GM18526 (cell line): ENCODE measurements around the gene ZNF618.

Experiments used
- POLR2A ChIP-seq: IDR thresholded peaks from 3 replicates; pipeline ENCODE4 v1.6.1; 2011; ENCODE audit not compliant: insufficient read length; ENCODE audit errors: extremely low read depth

ZNF618 gene

GRCh38 chr9:113915817-113916434 is 39.8 kb downstream of the ZNF618 start:
- no peak for TF ChIP-seq POLR2A

- no peak for TF ChIP-seq POLR2A
These were observed 40.8 kb downstream of the ZNF618 start for GRCh38 chr9:113916931-113917330.

DNA sequence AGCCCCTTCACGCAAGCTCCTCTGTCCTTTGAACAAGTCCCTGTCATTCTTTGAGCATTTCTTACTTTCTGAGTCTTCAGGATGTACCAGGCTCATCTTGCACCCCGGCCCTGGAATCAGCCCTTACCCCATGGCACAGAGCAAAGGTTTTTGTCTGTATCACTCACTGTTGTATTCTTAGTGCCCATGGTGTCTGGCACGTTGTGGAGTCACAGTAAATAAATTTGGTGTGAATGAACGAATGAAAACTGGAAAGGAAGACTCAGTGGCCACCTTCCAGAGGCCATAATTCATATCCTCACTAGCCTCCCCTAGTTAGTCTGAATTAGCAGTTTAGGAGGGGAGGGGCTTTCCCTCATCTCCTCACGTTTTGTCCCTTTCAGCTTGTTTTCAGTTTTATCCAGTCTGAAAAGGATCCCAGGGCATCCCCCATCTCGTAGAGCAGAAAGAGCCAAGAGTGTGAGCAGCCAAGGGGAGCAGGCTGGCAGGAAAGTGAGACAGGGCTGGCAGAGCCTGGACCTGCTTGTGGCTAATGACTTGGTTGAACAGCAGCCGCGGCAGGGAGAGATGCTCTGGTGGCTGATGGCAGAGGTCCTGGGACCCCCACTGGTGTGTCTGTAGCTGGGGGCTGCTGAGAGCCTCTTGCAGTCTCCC is 42.7 kb downstream of the ZNF618 start:
- TF ChIP-seq POLR2A: no peak

GRCh38 chr9:113919382-113919781 is 43.3 kb downstream of the ZNF618 start:
- no peak for TF ChIP-seq POLR2A

DNA sequence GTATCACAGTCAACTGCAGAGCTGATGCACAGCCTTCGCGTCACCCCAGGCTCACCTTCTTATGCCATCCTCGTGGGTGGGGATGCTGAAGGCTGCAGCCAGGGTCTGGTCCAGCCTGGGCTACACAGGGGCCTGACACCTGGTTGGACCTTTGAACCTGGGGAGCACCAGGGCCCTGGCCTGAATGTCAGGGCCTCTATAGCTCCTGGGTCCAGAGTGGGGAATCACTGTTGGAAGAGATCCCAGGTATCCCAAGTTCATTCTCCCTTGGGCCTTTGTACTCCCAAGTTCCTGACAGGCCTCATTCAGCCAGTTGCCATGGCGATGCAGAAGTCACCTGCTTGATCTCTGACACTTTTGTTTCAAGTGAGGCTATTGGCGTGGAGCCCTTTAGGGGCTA is 43.8 kb downstream of the ZNF618 start:
- TF ChIP-seq POLR2A: no peak

DNA sequence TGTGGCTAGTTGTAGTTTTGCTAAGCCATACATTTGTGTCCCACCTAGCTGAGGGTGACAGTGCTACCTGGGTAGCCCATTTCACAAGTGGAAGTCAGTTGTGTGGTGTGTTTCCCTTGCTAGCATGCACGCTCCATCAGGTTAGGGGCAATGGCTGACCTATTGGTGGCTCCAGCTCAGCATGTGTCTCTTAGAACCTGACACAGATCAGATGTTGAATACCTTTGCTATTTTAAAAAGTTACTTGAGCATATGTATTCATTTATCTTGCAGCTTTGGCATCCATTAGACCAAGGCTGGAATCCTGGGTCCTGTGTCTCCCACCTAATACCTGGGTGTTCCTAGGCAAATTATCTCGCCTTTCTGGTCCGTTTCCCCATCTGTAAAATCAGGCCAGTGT is 44.8 kb downstream of the ZNF618 start:
- TF ChIP-seq POLR2A: no peak

DNA sequence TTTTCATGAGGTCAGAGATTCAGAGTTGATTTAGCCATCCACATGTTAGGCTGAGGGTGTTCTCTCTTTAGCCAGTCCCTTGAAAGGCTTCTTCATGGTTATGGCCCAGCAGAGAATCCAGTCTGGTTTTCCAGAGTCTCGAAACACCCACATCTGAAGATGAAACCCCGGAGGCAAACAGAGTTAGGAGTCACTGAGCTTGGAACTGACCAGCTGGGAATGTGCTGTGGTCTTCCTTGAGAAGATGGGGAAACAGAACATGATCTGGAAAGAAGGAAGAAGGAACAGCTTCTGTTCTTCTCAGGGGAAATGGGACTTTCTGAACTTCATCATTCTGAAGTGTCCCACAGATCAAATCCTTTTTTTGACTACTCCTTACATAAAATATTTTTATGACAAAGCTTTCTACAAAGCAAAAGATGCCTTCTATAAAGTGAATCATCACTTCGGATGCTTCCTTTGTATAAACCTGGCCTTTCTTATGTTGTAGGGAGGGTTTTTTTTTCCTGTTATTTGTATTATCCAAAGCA is 45.4 kb downstream of the ZNF618 start:
- TF ChIP-seq POLR2A: no peak

DNA sequence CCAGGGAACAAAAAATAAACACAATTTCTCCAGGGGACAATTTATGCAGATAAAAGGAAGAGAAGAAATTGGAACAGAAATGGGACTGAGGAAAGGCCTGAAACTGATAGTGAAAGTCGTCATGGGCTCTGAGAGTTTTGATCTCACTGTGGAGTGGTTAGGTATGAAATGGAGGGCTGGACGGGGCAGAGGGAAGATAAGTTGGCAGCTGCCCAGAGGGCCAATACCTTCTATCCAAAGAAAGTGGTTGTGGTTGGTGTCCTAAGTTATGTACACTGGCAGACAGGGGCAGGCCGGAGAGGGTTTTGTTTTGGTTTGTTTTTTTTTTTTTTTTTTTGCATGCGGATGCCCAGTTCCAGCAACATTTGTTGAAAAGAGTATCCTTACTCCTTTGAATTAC is 46.1 kb downstream of the ZNF618 start:
- TF ChIP-seq POLR2A: no peak

- no peak for TF ChIP-seq POLR2A
These were observed 50.1 kb downstream of the ZNF618 start for GRCh38 chr9:113926211-113926610.

DNA sequence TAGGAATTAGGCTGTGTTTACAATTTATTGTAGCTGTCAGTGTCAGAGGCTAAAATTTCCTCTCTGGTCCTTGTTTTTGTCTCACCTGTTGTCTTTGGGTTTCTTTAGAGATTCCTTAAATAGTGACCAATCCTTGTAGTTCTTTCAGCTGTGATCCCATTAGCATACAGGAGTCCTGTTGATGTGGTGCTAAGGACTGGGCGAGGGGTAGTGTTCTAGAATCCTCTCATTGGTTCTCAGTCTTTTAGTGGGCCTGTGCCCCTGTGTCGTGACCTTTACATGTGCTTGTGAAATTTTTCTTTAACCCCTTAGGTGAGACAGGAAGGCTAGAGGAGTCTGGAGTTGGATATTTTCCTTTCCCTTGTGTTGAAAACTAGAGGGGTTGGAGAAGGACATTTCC is 51.2 kb downstream of the ZNF618 start:
- no peak for TF ChIP-seq POLR2A

- no peak for TF ChIP-seq POLR2A
These were observed 52.2 kb downstream of the ZNF618 start for GRCh38 chr9:113928269-113928668.

- no peak for TF ChIP-seq POLR2A
These were observed 53.7 kb downstream of the ZNF618 start for GRCh38 chr9:113929634-113930389.

DNA sequence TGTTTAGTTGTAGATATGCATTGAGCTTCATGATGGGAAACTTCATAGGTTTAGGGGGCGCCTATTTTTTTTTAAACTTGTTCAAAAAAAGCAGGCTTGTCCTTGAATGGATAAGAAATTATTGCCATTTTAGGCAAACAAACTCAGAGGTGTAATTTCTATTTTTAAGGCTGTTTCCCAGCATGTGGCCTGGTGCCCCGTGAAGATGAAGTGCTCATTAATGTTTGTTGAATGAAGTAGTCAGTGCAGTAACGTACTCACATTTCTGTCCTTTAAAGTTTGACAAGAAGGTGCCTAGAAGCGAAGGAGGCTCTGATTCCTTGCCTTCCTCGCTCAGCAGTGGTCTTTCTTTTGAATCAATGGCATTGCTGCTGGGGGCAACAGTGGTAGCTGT is 54.3 kb downstream of the ZNF618 start:
- TF ChIP-seq POLR2A: no peak

GRCh38 chr9:113931140-113931539 is 55.0 kb downstream of the ZNF618 start:
- TF ChIP-seq POLR2A: no peak

DNA sequence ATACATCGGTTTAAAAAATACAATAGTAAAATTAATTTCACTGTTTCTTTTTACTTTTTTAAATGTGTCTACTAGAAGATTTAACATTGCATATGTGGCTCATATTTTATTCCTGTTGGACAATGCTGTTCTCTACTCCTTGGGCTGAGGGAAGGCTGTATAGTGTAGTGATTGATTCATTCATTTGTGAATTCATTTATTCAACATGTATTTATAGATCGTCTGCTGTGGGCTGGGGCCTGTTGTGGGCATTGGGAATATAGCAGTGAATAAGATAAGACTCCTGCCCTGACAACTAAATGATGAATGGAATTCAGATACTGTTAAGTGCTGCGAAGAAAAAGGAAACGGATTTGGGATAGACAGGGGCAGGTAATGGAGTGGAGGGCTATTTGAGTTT is 55.7 kb downstream of the ZNF618 start:
- no peak for TF ChIP-seq POLR2A

GRCh38 chr9:113932906-113933584 is 56.9 kb downstream of the ZNF618 start:
- TF ChIP-seq POLR2A: no peak

DNA sequence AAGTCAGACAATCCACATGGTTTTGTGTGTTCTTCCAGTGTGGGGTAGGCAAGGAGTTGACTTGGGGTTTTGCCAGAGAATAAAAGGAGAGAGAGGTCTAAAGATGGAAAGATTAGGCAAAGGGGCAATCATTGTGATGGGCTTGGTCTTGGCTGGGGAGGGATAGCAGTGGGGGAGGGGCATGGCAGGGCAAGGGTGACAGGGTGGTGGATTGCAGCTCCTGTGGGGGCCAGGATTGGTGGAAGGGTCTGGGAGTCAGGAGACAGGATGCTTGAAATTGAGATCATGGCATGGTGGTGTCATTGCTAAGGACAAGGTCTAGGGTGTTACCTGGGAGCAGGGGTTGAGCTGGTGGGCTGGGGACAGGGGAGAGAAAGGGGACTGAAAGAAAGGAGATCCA is 57.6 kb downstream of the ZNF618 start:
- no peak for TF ChIP-seq POLR2A
